Ramos (cell line): ENCODE measurements around the gene NEMP2.
"Not testable (repeated sequence)": the region's sequence is repeated elsewhere in the genome, so short reads cannot be mapped to it uniquely, and the experiment has no call there.

ENCODE experiments used
- in situ Hi-C: fragments of 300-500 bp; cut with MboI; formaldehyde crosslinking; loops from one replicate; pipeline ENCODE4 v1.14.3; 2022; ENCODE audit warnings: low sequenced_read_pairs; ENCODE audit not compliant: unreplicated experiment

NEMP2 gene

GRCh38 chr2:190501231-190501630 lies 33.3 kb downstream of the NEMP2 start:
- in situ Hi-C loops = loop anchor here (25.0 kb wide), 1 partner anchor 414 kb away; no protein-coding TSS in a partner anchor

- in situ Hi-C loops = loop anchor here (25.0 kb wide), 1 partner anchor 413 kb away; no protein-coding TSS in a partner anchor
Observed at GRCh38 chr2:190500054-190500502, 34.4 kb downstream of the NEMP2 start.

GRCh38 chr2:190499273-190499672 lies 35.2 kb downstream of the NEMP2 start:
- in situ Hi-C loops = no loop called here

GRCh38 chr2:190497428-190497827 lies 37.1 kb downstream of the NEMP2 start:
- in situ Hi-C loops = no loop called here

- in situ Hi-C loops = not testable (repeated sequence)
Observed at GRCh38 chr2:190494600-190495227, 39.8 kb downstream of the NEMP2 start.

- in situ Hi-C loops = no loop called here
Observed at GRCh38 chr2:190493095-190493494, 41.4 kb downstream of the NEMP2 start.

GRCh38 chr2:190490502-190490901 lies 44.0 kb downstream of the NEMP2 start:
- in situ Hi-C loops = no loop called here

- in situ Hi-C loops = no loop called here
Observed at GRCh38 chr2:190489475-190489874, 45.0 kb downstream of the NEMP2 start.

- in situ Hi-C loops = no loop called here
Observed at GRCh38 chr2:190488516-190489233, 45.8 kb downstream of the NEMP2 start.

GRCh38 chr2:190486037-190486623 lies 48.4 kb downstream of the NEMP2 start:
- in situ Hi-C loops = no loop called here

GRCh38 chr2:190482451-190482850 lies 52.1 kb downstream of the NEMP2 start:
- in situ Hi-C loops = no loop called here

GRCh38 chr2:190481339-190481738 lies 53.2 kb downstream of the NEMP2 start:
- in situ Hi-C loops = no loop called here

GRCh38 chr2:190478572-190479195 lies 55.8 kb downstream of the NEMP2 start:
- in situ Hi-C loops = no loop called here

- in situ Hi-C loops = no loop called here
Observed at GRCh38 chr2:190477661-190478454, 56.7 kb downstream of the NEMP2 start.

- in situ Hi-C loops = no loop called here
Observed at GRCh38 chr2:190470256-190470826, 64.2 kb downstream of the NEMP2 start.

- in situ Hi-C loops = no loop called here
Observed at GRCh38 chr2:190469771-190470170, 64.8 kb downstream of the NEMP2 start.

GRCh38 chr2:190468814-190469569 lies 65.5 kb downstream of the NEMP2 start:
- in situ Hi-C loops = no loop called here

GRCh38 chr2:190468354-190468753 lies 66.2 kb downstream of the NEMP2 start:
- in situ Hi-C loops = not testable (repeated sequence)

- in situ Hi-C loops = no loop called here
Observed at GRCh38 chr2:190467575-190468083, 66.9 kb downstream of the NEMP2 start.
